ENCODE data around the gene IFITM1. TPM values are rescaled to one million over a fixed set of nuclear protein-coding genes. Genes with fewer than 3 reads are reported as not detected.
A peak's percentile ranks its signal among the peaks of the same experiment; 100 is the strongest.

Gene IFITM1
- total and polyA plus RNA-seq, 9 of the 15 experiments (the other 6 are each of a cell fraction or from before 2014, with no cell fraction given): 691 to 5,579 (median 974) TPM

DNA sequence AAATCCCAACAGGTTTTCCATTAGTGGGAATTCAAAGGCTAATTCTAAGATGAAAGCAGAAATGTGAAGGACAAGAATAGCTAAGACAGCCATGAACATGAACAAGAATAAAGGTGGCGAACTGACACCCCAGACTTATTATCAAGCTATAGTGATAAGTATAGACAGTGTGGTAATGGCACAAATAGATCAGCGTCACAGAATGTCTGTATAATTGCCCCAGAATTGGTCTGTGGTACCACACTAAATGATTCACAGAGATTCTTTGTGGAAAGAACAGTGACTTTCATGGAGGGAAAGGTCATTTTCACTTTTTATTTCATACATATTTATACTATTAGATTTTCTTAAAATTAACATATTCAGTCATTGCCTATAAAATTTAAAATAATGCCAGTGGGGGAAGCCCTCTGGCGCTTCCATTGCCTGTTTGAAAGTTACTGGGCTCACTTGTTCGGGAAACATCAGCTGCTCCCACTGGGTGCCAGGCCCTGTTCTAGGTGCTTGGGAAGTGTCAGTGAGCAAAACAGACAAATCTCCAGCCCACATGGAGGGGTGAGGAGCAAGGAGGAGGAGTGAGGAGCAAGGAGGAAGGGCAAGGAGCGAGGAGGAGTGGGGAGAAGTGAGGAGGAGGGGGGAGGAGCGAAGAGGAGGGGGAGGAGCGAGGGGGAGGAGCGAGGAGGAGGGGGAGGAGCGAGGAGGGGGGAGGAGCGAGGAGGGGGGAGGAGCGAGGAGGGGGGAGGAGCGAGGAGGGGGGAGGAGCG is 47.0 kb upstream of the IFITM1 start:
- 94% methylated on average over 4 of the region's 13 CpGs for WGBS (ENCODE audit: insufficient coverage, low coverage, missing lambda C conversion rate)
- no peaks in the 10 kb centered on the region for H3K27me3 ChIP-seq (ENCODE audit: control insufficient read depth in 2 of 2, insufficient read depth in 2 of 2, low read length in 2 of 2)
- in situ Hi-C loops (cut with MboI): no loop called here
- BruUV-seq (replicated peaks): no TSS peak
- DNase-seq (ENCODE audit: extremely low read depth in 1 of 4, low spot score in 3 of 4) (peak; percentile 52 to 89 (median 84)), ATAC-seq (no peak), FAIRE-seq (no peak)
- TF ChIP-seq, protein P1, sequence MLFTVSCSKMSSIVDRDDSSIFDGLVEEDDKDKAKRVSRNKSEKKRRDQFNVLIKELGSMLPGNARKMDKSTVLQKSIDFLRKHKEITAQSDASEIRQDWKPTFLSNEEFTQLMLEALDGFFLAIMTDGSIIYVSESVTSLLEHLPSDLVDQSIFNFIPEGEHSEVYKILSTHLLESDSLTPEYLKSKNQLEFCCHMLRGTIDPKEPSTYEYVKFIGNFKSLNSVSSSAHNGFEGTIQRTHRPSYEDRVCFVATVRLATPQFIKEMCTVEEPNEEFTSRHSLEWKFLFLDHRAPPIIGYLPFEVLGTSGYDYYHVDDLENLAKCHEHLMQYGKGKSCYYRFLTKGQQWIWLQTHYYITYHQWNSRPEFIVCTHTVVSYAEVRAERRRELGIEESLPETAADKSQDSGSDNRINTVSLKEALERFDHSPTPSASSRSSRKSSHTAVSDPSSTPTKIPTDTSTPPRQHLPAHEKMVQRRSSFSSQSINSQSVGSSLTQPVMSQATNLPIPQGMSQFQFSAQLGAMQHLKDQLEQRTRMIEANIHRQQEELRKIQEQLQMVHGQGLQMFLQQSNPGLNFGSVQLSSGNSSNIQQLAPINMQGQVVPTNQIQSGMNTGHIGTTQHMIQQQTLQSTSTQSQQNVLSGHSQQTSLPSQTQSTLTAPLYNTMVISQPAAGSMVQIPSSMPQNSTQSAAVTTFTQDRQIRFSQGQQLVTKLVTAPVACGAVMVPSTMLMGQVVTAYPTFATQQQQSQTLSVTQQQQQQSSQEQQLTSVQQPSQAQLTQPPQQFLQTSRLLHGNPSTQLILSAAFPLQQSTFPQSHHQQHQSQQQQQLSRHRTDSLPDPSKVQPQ (CRISPR knock-in tag; IDR thresholded peaks at IDR 0.05; ENCODE audit: borderline replicate concordance): no peak
- TF ChIP-seq, protein P2, sequence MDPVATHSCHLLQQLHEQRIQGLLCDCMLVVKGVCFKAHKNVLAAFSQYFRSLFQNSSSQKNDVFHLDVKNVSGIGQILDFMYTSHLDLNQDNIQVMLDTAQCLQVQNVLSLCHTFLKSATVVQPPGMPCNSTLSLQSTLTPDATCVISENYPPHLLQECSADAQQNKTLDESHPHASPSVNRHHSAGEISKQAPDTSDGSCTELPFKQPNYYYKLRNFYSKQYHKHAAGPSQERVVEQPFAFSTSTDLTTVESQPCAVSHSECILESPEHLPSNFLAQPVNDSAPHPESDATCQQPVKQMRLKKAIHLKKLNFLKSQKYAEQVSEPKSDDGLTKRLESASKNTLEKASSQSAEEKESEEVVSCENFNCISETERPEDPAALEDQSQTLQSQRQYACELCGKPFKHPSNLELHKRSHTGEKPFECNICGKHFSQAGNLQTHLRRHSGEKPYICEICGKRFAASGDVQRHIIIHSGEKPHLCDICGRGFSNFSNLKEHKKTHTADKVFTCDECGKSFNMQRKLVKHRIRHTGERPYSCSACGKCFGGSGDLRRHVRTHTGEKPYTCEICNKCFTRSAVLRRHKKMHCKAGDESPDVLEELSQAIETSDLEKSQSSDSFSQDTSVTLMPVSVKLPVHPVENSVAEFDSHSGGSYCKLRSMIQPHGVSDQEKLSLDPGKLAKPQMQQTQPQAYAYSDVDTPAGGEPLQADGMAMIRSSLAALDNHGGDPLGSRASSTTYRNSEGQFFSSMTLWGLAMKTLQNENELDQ (CRISPR knock-in tag; IDR thresholded peaks at IDR 0.05; ENCODE audit: borderline replicate concordance): no peak
- 0 out of 2 replicates have a peak, but pooled peaks have one; percentile 23 for TF ChIP-seq EGR1 (conservative IDR thresholded peaks at IDR 0.05)
- TF ChIP-seq ZNF263 (CRISPR knock-in tag; IDR thresholded peaks at IDR 0.05; ENCODE audit: borderline replicate concordance): peak; percentile 97
- no peak for TF ChIP-seq ELF2 (CRISPR knock-in tag; IDR thresholded peaks at IDR 0.05)
- peak; percentile 73; the same call in 1 of the 2 replicates for TF ChIP-seq CBX5 (IDR thresholded peaks at IDR 0.05; ENCODE audit: borderline replicate concordance, low read depth)
- no peak for TF ChIP-seq SIRT6 (IDR thresholded peaks at IDR 0.05; ENCODE audit: low read depth, low read length)
- TF ChIP-seq THRAP3 (IDR thresholded peaks at IDR 0.05; ENCODE audit: borderline replicate concordance): no peak
- no peak for TF ChIP-seq SMARCC2 (IDR thresholded peaks at IDR 0.05; ENCODE audit: low read depth)
- TF ChIP-seq RNF2 (IDR thresholded peaks at IDR 0.05): no peak
- TF ChIP-seq, protein P3, sequence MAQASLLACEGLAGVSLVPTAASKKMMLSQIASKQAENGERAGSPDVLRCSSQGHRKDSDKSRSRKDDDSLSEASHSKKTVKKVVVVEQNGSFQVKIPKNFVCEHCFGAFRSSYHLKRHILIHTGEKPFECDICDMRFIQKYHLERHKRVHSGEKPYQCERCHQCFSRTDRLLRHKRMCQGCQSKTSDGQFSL (CRISPR knock-in tag; IDR thresholded peaks at IDR 0.05): no peak
- TF ChIP-seq, protein P3 (tag; IDR thresholded peaks at IDR 0.05): 0 out of 4 replicates have a peak, but pooled peaks of 1 of the 2 experiments have one; percentile 30
- CTCF ChIA-PET (ENCODE audit: low intra/inter-chr PET ratio): no interaction called here
- H4K20me1 ChIP-seq (replicated peaks; ENCODE audit: control insufficient read depth, insufficient read depth, low read length): no peaks in the 10 kb centered on the region
- peaks cover 19 to 27% of the 10 kb centered on the region in 2 experiments; a peak in 4 of 5 replicates for H3K4me1 ChIP-seq (replicated peaks in 1 of 2; ENCODE audit: control insufficient read depth in 2 of 2, insufficient read depth in 2 of 2, low read length in 2 of 2)
- H3K9me3 ChIP-seq (replicated peaks; ENCODE audit: control insufficient read depth, insufficient read depth, low read depth, low read length): peaks cover 8% of the 10 kb centered on the region
- no peaks in the 10 kb centered on the region for H3K9me1 ChIP-seq (ENCODE audit: control insufficient read depth, insufficient read depth, low read length)
- no peak overlapping the region for H3K4me3 ChIP-seq
- H2AFZ ChIP-seq (ENCODE audit: low read depth, low read length): peak overlapping the region; percentile 81
- H3K4me2 ChIP-seq (ENCODE audit: insufficient read depth, low read length): peak overlapping the region; percentile 51; the same call in 1 of the 2 replicates
- intact Hi-C loops (cut with micrococcal nuclease): loop anchor here (5.0 kb wide), 2 partner anchors 45 to 85 kb away; partner anchors contain the start of gene IFITM1
- POLR2A ChIA-PET: interaction anchor here (0.5 to 3.4 kb wide), 7 partner anchors 9 to 427 kb away, joined by 3 to 14 read pairs (median 5); partner anchors contain the start of gene NLRP6
- H3K79me2 ChIP-seq (ENCODE audit: control insufficient read depth, insufficient read depth, low read length): peaks cover 10% of the 10 kb centered on the region; the same call in 1 of the 3 replicates
- H3K9ac ChIP-seq (ENCODE audit: insufficient read depth in 1 of 2, low read depth in 2 of 2, low read length in 2 of 2): no peak overlapping the region
- H3K36me3 ChIP-seq (ENCODE audit: control insufficient read depth, insufficient read depth, low read length): no peaks in the 10 kb centered on the region
- H3K27ac ChIP-seq (ENCODE audit: extremely low read depth, low read depth, low read length): no peak overlapping the region

Data from K562 (cell line).